Measurements from ENCODE around the gene HLA-G.

HLA-G gene

DNA sequence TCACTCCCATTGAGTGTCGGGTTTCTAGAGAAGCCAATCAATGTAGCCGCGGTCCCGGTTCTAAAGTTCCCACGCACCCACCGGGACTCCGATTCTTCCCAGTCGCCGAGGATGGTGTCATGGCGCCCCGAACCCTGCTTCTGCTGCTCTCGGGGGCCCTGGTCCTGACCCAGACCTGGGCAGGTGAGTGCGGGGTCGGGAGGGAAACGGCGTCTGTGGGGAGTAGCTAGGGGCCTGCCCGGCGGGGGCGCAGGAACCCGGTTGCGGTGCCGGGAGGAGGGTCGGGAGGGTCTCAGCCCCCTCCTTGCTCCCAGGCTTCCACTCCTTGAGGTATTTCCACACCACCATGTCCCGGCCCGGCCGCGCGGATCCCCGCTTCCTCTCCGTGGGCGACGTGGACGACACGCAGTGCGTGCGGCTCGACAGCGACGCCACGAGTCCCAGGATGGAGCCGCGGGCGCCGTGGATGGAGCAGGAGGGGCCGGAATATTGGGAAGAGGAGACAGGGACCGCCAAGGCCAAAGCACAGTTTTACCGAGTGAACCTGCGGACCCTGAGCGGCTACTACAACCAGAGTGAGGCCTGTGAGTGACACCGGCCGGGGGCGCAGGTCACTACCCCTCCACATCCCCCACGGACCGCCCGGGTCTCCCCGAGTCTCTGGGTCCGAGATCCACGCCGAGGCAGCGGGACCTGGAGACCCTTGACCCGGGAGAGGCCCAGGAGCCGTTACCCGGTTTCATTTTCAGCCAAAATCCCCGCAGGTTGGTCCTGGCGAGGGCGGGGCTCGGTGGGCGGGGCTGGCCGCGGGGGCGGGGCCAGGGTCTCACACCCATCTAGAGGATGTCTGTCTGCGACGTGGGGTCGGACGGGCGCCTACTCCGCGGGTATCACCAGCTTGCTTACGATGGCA is 35.2 kb upstream of the HLA-G start:
- Histone ChIP-seq H3K27me3 (replicated peaks in 2 of 5; ENCODE audit: control insufficient read depth in 4 of 5, insufficient read depth in 5 of 5, low read length in 4 of 5) (peaks cover 0 to 23% (median 5%) of the 10 kb centered on the region in 5 experiments), H3K36me3 (ENCODE audit: control insufficient read depth in 4 of 4, insufficient read depth in 4 of 4, low read length in 3 of 4) (no peaks in the 10 kb centered on the region), H3K9me3 (ENCODE audit: control extremely low read depth in 1 of 5, control insufficient read depth in 4 of 5, insufficient read depth in 2 of 5, low read depth in 1 of 5, low read length in 4 of 5) (peaks cover 0 to 3% (median 0%) of the 10 kb centered on the region in 5 experiments), H3K27ac (ENCODE audit: insufficient read depth in 1 of 2, low read depth in 1 of 2, low read length in 2 of 2, poor library complexity in 1 of 2, severe bottlenecking in 2 of 2) (peak overlapping the region in 1 of 2 experiments; percentile 49), H3K4me1 (ENCODE audit: control extremely low read depth in 1 of 4, control insufficient read depth in 4 of 4, insufficient read depth in 4 of 4, low read length in 3 of 4) (peaks cover 0 to 15% (median 10%) of the 10 kb centered on the region in 4 experiments), H3K4me3 (ENCODE audit: control insufficient read depth in 1 of 7, extremely low read depth in 1 of 7, insufficient read depth in 4 of 7, low read depth in 2 of 7, low read length in 6 of 7) (peak overlapping the region; percentile 48 to 88 (median 75))
- DNase-seq: peak; percentile 39 to 73 (median 72)
- ChIA-PET CTCF (interaction anchor here (0.6 kb wide), 1 partner anchor 55 kb away, joined by 3 read pairs; no protein-coding TSS in a partner anchor), POLR2A (no interaction called here)
- WGBS (ENCODE audit: insufficient coverage): under 1% methylated on average over 54 of the region's 79 CpGs

DNA sequence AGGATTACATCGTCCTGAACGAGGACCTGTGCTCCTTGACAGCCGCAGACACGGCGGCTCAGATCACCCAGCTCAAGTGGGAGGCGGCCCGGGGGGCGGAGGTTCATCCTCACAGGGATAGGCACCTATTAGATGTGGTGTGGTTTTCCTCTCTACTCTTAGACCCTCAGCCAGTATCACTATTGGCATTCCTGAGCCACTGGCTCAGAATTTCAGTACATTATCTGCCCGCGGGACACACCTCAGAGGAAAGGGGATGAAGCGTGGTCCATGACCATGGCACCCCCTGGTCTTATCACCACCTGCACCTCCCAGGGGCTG is 34.6 kb upstream of the HLA-G start:
- POLR2A ChIA-PET: no interaction called here
- H3K4me1 ChIP-seq (ENCODE audit: control extremely low read depth in 1 of 4, control insufficient read depth in 4 of 4, insufficient read depth in 4 of 4, low read length in 3 of 4): peaks cover 0 to 15% (median 10%) of the 10 kb centered on the region in 4 experiments
- H3K9me3 ChIP-seq (ENCODE audit: control extremely low read depth in 1 of 5, control insufficient read depth in 4 of 5, insufficient read depth in 2 of 5, low read depth in 1 of 5, low read length in 4 of 5): peaks cover 0 to 3% (median 0%) of the 10 kb centered on the region in 5 experiments
- H3K36me3 ChIP-seq (ENCODE audit: control insufficient read depth in 4 of 4, insufficient read depth in 4 of 4, low read length in 3 of 4): no peaks in the 10 kb centered on the region
- CTCF ChIA-PET: no interaction called here
- WGBS (ENCODE audit: insufficient coverage): 67% methylated on average over 3 of the region's 11 CpGs
- peak overlapping the region in 6 of 7 experiments; percentile 54 to 88 (median 74) for H3K4me3 ChIP-seq (ENCODE audit: control insufficient read depth in 1 of 7, extremely low read depth in 1 of 7, insufficient read depth in 4 of 7, low read depth in 2 of 7, low read length in 6 of 7)
- H3K27me3 ChIP-seq (replicated peaks in 2 of 5; ENCODE audit: control insufficient read depth in 4 of 5, insufficient read depth in 5 of 5, low read length in 4 of 5): peaks cover 0 to 23% (median 5%) of the 10 kb centered on the region in 5 experiments
- DNase-seq: no peak
- H3K27ac ChIP-seq (ENCODE audit: insufficient read depth in 1 of 2, low read depth in 1 of 2, low read length in 2 of 2, poor library complexity in 1 of 2, severe bottlenecking in 2 of 2): no peak overlapping the region

DNA sequence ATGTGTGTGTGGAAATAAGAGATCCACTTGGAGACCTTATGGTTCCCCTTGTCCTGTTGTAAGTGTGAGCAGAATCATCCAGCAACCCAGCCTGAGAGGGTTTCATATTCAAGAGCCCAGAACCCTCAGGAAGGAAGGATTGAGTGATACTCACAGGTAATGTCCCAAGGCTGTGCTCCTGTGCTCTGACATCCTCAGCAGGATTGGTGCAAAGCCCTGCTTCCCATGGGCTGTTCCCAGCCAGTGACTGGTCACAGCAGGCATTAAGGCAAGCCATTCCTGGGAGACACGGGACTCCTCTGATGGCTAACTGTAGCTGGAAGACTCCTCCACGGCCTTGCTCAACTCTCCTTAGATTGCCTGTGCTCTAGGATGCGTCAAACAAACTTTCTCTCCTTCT is 33.8 kb upstream of the HLA-G start:
- peaks cover 0 to 2% (median 0%) of the 10 kb centered on the region in 5 experiments for H3K9me3 ChIP-seq (ENCODE audit: control extremely low read depth in 1 of 5, control insufficient read depth in 4 of 5, insufficient read depth in 2 of 5, low read depth in 1 of 5, low read length in 4 of 5)
- ChIA-PET CTCF (interaction anchor here (1.2 kb wide), 1 partner anchor 173 kb away, joined by 3 read pairs; no protein-coding TSS in a partner anchor), POLR2A (no interaction called here)
- H3K4me1 ChIP-seq (ENCODE audit: control extremely low read depth in 1 of 4, control insufficient read depth in 4 of 4, insufficient read depth in 4 of 4, low read length in 3 of 4): peaks cover 0 to 15% (median 10%) of the 10 kb centered on the region in 4 experiments
- 98% methylated on average over 3 of the region's 3 CpGs for WGBS (ENCODE audit: insufficient coverage)
- no peaks in the 10 kb centered on the region for H3K36me3 ChIP-seq (ENCODE audit: control insufficient read depth in 4 of 4, insufficient read depth in 4 of 4, low read length in 3 of 4)
- no peak overlapping the region for H3K27ac ChIP-seq (ENCODE audit: insufficient read depth in 1 of 2, low read depth in 1 of 2, low read length in 2 of 2, poor library complexity in 1 of 2, severe bottlenecking in 2 of 2)
- peaks cover 0 to 21% (median 5%) of the 10 kb centered on the region in 5 experiments for H3K27me3 ChIP-seq (replicated peaks in 2 of 5; ENCODE audit: control insufficient read depth in 4 of 5, insufficient read depth in 5 of 5, low read length in 4 of 5)
- H3K4me3 ChIP-seq (ENCODE audit: control insufficient read depth in 1 of 7, extremely low read depth in 1 of 7, insufficient read depth in 4 of 7, low read depth in 2 of 7, low read length in 6 of 7): no peak overlapping the region
- no peak for DNase-seq

DNA sequence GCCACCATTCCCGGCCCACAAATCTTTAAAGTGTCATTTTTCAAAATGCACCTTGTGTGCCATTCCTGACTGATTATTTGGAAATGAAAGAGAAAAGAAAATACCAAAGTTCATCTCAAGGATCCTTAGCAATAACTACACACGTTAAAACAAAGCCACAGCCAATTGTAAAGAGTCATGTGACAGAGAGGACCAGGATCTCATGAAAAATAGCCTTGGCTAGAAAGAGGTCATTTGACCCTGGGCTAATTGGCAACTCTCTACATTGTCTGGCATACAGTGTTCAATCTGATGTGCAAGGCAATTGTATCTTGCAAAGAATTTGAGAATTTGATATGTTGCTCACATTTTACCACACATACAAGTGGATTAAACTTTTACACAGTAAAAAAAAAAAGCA is 31.6 kb upstream of the HLA-G start:
- peaks cover 0 to 19% (median 5%) of the 10 kb centered on the region in 5 experiments for H3K27me3 ChIP-seq (replicated peaks in 2 of 5; ENCODE audit: control insufficient read depth in 4 of 5, insufficient read depth in 5 of 5, low read length in 4 of 5)
- CTCF ChIA-PET: no interaction called here

DNA sequence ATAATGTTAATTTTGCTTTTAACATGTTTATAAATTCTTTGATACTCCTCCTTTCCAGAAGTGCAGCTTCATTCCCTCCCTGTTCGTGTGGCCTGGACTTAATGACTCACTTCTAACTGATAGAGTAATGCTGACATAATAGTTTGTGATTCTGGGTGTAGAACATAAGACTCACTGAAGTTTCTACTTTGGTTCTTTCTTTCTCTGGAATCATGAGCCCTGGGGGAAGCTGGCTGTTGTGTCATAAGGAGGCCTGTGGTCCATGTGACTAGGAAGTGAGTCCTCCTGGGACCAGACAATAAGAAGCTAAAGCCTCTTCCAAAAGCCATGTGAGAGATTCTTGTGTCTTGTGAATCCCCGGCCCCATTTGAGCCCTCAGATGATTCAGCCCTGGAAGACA is 30.5 kb upstream of the HLA-G start:
- DNase-seq: no peak
- Histone ChIP-seq H3K36me3 (ENCODE audit: control insufficient read depth in 4 of 4, insufficient read depth in 4 of 4, low read length in 3 of 4) (no peaks in the 10 kb centered on the region), H3K9me3 (ENCODE audit: control extremely low read depth in 1 of 5, control insufficient read depth in 4 of 5, insufficient read depth in 2 of 5, low read depth in 1 of 5, low read length in 4 of 5) (no peaks in the 10 kb centered on the region), H3K27ac (ENCODE audit: insufficient read depth in 1 of 2, low read depth in 1 of 2, low read length in 2 of 2, poor library complexity in 1 of 2, severe bottlenecking in 2 of 2) (no peak overlapping the region), H3K4me3 (ENCODE audit: control insufficient read depth in 1 of 7, extremely low read depth in 1 of 7, insufficient read depth in 4 of 7, low read depth in 2 of 7, low read length in 6 of 7) (no peak overlapping the region), H3K27me3 (replicated peaks in 2 of 5; ENCODE audit: control insufficient read depth in 4 of 5, insufficient read depth in 5 of 5, low read length in 4 of 5) (peaks cover 0 to 19% (median 5%) of the 10 kb centered on the region in 5 experiments), H3K4me1 (ENCODE audit: control extremely low read depth in 1 of 4, control insufficient read depth in 4 of 4, insufficient read depth in 4 of 4, low read length in 3 of 4) (peaks cover 0 to 8% (median 7%) of the 10 kb centered on the region in 4 experiments)
- WGBS (ENCODE audit: insufficient coverage): 0% methylated on average over 1 of the region's 2 CpGs
- CTCF ChIA-PET: no interaction called here
- POLR2A ChIA-PET: interaction anchor here (0.7 kb wide), 1 partner anchor 47 kb away, joined by 3 read pairs; no protein-coding TSS in a partner anchor

More for the DNA sequence above, 31.6 kb upstream of the HLA-G start:
- POLR2A ChIA-PET: no interaction called here
- no peak for DNase-seq
- no CpG with 5 or more reads among the region's 2 CpGs for WGBS (ENCODE audit: insufficient coverage)
- Histone ChIP-seq H3K4me1 (ENCODE audit: control extremely low read depth in 1 of 4, control insufficient read depth in 4 of 4, insufficient read depth in 4 of 4, low read length in 3 of 4) (peaks cover 0 to 15% (median 10%) of the 10 kb centered on the region in 4 experiments), H3K36me3 (ENCODE audit: control insufficient read depth in 4 of 4, insufficient read depth in 4 of 4, low read length in 3 of 4) (no peaks in the 10 kb centered on the region), H3K27ac (ENCODE audit: insufficient read depth in 1 of 2, low read depth in 1 of 2, low read length in 2 of 2, poor library complexity in 1 of 2, severe bottlenecking in 2 of 2) (no peak overlapping the region), H3K9me3 (ENCODE audit: control extremely low read depth in 1 of 5, control insufficient read depth in 4 of 5, insufficient read depth in 2 of 5, low read depth in 1 of 5, low read length in 4 of 5) (no peaks in the 10 kb centered on the region), H3K4me3 (ENCODE audit: control insufficient read depth in 1 of 7, extremely low read depth in 1 of 7, insufficient read depth in 4 of 7, low read depth in 2 of 7, low read length in 6 of 7) (no peak overlapping the region)

DNA sequence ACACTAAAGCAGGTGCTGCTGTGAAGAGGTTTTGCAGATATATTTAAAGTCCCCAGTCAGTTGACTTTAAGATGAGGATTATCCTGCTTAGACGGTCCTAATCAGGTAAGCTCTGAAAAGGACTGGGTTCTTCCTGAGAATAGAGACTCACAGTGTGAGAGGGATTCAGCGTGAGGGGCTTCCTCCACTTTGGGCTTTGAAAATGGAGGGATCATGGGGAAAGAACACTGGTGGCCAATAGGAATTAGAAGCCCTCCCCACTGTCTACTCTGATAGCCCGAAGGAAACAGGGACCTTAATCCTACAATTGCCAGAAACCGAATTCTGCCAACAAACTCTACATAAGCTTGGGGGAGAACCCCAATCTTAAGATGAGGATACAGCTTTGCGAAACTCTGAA is 29.7 kb upstream of the HLA-G start:
- no peak overlapping the region for H3K4me3 ChIP-seq (ENCODE audit: control insufficient read depth in 1 of 7, extremely low read depth in 1 of 7, insufficient read depth in 4 of 7, low read depth in 2 of 7, low read length in 6 of 7)
- no peak overlapping the region for H3K27ac ChIP-seq (ENCODE audit: insufficient read depth in 1 of 2, low read depth in 1 of 2, low read length in 2 of 2, poor library complexity in 1 of 2, severe bottlenecking in 2 of 2)
- H3K27me3 ChIP-seq (replicated peaks in 2 of 5; ENCODE audit: control insufficient read depth in 4 of 5, insufficient read depth in 5 of 5, low read length in 4 of 5): peaks cover 0 to 20% (median 5%) of the 10 kb centered on the region in 5 experiments
- no peaks in the 10 kb centered on the region for H3K9me3 ChIP-seq (ENCODE audit: control extremely low read depth in 1 of 5, control insufficient read depth in 4 of 5, insufficient read depth in 2 of 5, low read depth in 1 of 5, low read length in 4 of 5)
- POLR2A ChIA-PET: no interaction called here
- CTCF ChIA-PET: interaction anchor here (0.6 kb wide), 1 partner anchor 1409 kb away, joined by 3 read pairs; no protein-coding TSS in a partner anchor
- no peak for DNase-seq
- 92% methylated on average over 5 of the region's 5 CpGs for WGBS (ENCODE audit: insufficient coverage)
- H3K4me1 ChIP-seq (ENCODE audit: control extremely low read depth in 1 of 4, control insufficient read depth in 4 of 4, insufficient read depth in 4 of 4, low read length in 3 of 4): peaks cover 0 to 5% (median 1%) of the 10 kb centered on the region in 4 experiments
- H3K36me3 ChIP-seq (ENCODE audit: control insufficient read depth in 4 of 4, insufficient read depth in 4 of 4, low read length in 3 of 4): no peaks in the 10 kb centered on the region

DNA sequence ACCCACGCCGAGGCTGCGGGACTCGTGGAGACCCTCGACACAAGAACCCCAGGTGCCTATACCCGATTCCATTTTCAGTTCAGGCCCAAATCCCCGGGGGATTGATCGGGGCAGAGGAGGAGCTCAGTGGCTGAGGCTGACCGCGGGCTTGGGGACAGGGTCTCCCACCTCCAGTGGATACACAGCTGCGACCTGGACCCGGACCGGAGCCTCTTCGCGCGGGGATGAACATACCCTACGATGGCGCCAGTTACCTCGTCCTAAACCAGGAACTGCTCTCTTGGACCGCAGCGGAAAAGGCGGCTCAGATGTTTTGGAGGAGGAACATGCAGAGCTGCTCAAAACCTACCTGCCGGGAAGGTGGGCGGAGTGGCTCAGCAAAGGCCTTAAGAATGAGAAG is 27.4 kb upstream of the HLA-G start:
- DNase-seq: no peak
- H3K36me3 ChIP-seq (ENCODE audit: control insufficient read depth in 4 of 4, insufficient read depth in 4 of 4, low read length in 3 of 4): no peaks in the 10 kb centered on the region
- no peak overlapping the region for H3K4me3 ChIP-seq (ENCODE audit: control insufficient read depth in 1 of 7, extremely low read depth in 1 of 7, insufficient read depth in 4 of 7, low read depth in 2 of 7, low read length in 6 of 7)
- no peak overlapping the region for H3K27ac ChIP-seq (ENCODE audit: insufficient read depth in 1 of 2, low read depth in 1 of 2, low read length in 2 of 2, poor library complexity in 1 of 2, severe bottlenecking in 2 of 2)
- CTCF ChIA-PET: no interaction called here
- no peaks in the 10 kb centered on the region for H3K9me3 ChIP-seq (ENCODE audit: control extremely low read depth in 1 of 5, control insufficient read depth in 4 of 5, insufficient read depth in 2 of 5, low read depth in 1 of 5, low read length in 4 of 5)
- no peaks in the 10 kb centered on the region for H3K4me1 ChIP-seq (ENCODE audit: control extremely low read depth in 1 of 4, control insufficient read depth in 4 of 4, insufficient read depth in 4 of 4, low read length in 3 of 4)
- WGBS (ENCODE audit: insufficient coverage): 92% methylated on average over 22 of the region's 24 CpGs
- POLR2A ChIA-PET: no interaction called here
- H3K27me3 ChIP-seq (replicated peaks in 2 of 5; ENCODE audit: control insufficient read depth in 4 of 5, insufficient read depth in 5 of 5, low read length in 4 of 5): peaks cover 0 to 8% (median 0%) of the 10 kb centered on the region in 5 experiments

All from common myeloid progenitor, CD34-positive (primary cell).